Stimulated activated CD4-positive, alpha-beta T cell treated with anti-CD3 and anti-CD28 coated beads, Interleukin-2, amount 100 ng/mL, for 48 hours (primary cell): ENCODE results near the gene PAX3.

Experiments
- DNase-seq, 2 donors: peaks; one replicate each; pipeline ENCODE4 v3.0.0-alpha.2; 2020

The PAX3 gene

GRCh38 chr2:222295368-222296062 is 3.3 kb downstream of the PAX3 start:
- no peak for DNase-seq

GRCh38 chr2:222294996-222295367 is 3.8 kb downstream of the PAX3 start:
- DNase-seq: no peak

- DNase-seq: no peak
Observed at GRCh38 chr2:222293660-222294630, 4.9 kb downstream of the PAX3 start.

- no peak for DNase-seq
Observed at GRCh38 chr2:222292149-222293134, 6.4 kb downstream of the PAX3 start.

- no peak for DNase-seq
Observed at GRCh38 chr2:222291485-222291841, 7.3 kb downstream of the PAX3 start.

- DNase-seq: no peak
Observed at GRCh38 chr2:222290736-222291484, 7.9 kb downstream of the PAX3 start.

- no peak for DNase-seq
Observed at GRCh38 chr2:222290401-222290735, 8.4 kb downstream of the PAX3 start.

DNA sequence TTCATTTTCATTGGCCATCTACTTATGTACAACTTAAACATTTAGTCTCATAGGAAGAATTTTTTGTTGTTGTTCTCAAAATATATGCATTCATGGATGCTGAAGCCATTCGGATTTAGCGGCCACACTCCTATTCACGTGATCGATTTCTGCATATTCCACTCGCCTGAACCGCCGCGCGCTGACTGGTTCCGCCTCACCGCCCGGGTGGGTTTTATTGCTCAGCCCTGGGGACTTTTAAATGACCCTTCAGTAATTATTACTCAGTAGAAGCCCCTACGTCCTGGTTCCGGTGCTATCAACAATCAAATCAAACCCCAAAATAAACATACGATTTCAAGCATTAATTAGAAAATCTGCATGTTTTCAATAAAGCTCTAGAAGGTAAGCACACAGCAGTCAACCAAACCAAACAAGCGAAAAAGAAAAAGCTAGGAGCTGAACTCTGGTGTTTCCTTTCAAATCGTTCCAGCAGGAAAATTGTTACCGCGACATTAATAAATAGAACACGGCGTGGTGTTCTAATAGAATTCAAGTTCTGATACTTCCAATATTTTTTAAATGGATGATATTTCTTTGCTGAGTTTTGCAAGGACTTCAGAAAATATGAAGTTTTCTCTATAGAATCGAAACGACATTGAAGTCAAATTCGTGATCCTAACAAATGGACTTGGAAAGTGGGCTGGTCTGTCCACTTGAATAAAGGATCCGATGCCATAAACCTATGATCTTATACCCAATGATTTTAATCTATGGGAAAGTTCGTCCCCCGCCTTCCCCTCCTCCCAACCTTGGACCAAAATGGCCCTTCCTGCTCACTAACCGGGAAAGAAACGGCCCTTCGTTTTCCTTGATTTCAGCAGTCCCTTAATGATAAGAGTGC is 9.3 kb downstream of the PAX3 start:
- DNase-seq: no peak

- DNase-seq: no peak
Observed at GRCh38 chr2:222288590-222289277, 10.1 kb downstream of the PAX3 start.

- DNase-seq: no peak
Observed at GRCh38 chr2:222287862-222288479, 10.8 kb downstream of the PAX3 start.

GRCh38 chr2:222284466-222284865 is 14.3 kb downstream of the PAX3 start:
- DNase-seq: no peak

DNA sequence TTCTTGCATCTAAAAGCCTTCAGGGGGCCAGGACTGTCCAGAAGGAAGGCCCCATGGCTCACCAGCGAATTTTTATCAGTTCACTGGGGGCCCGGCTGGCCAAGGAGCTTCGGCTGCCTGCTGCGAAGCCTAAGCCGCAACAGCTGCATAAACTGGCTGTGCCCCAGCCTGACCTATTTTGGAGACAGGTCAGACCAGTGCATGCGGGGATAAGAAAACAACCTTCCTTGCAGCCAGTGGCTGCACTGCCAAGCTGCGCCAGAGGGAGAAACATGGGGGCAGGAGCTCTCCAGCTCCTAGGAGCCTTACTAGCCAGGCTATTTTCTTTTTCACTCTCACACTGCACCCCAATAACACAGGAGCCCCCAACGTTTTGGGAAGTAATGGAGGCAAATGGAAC is 15.2 kb downstream of the PAX3 start:
- no peak for DNase-seq

DNA sequence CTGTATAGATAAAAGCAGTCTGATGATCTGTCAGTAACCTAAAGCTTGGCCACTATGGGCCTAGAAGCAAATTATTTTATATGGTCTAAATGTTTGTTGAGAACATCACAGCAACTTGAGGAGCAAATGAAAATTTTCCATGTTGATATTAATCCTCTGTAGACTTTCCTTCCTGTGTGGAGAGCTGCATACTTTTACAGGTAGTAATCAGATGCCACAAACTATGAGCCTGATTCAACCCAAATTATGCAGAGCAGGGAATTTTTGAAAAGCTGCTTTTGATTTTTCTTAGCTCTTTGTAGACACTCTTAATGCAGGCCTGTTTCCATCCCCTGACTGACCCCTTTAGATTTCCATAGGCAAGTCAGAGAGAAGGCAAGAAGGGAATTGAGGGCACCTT is 17.3 kb downstream of the PAX3 start:
- no peak for DNase-seq

GRCh38 chr2:222280795-222281194 is 18.0 kb downstream of the PAX3 start:
- no peak for DNase-seq

- DNase-seq: no peak
Observed at GRCh38 chr2:222272446-222273015, 26.3 kb downstream of the PAX3 start.

DNA sequence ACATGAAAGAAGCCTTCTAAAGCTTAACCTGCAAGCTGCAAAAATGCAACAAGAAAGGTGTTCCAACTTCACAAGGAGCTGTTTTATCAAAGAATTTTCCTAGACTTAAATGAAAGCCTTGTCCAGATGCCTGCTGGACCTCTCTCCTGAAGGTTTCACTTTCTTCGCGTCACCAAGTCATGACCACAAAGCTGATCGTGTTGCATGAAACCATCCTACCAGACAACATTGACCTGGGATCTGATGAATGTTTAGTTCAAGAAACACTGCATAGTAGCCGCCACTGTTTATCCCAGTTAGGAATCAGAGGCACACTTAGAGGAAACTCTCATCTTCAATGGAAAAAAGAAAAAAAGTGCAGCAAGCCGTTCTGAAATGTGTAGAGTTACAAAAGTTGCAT is 26.9 kb downstream of the PAX3 start:
- DNase-seq: no peak

- DNase-seq: no peak
Observed at GRCh38 chr2:222270396-222270795, 28.4 kb downstream of the PAX3 start.

GRCh38 chr2:222269132-222269531 is 29.7 kb downstream of the PAX3 start:
- DNase-seq: no peak

GRCh38 chr2:222268311-222268990 is 30.3 kb downstream of the PAX3 start:
- DNase-seq: no peak
